Measurements from ENCODE around the gene LEPROT. TPM values are rescaled to one million over a fixed set of nuclear protein-coding genes. Genes with fewer than 3 reads are reported as not detected.

LEPROT gene
- total and polyA plus RNA-seq, 4 donors: 23.6 to 43.4 (median 36.3) TPM

GRCh38 chr1:65401612-65402011, 18.9 kb upstream of the LEPROT start:
- H3K9me3 ChIP-seq (ENCODE audit: control insufficient read depth in 4 of 4, low read length in 3 of 4): no peaks in the 10 kb centered on the region
- no peak overlapping the region for H3K4me3 ChIP-seq (ENCODE audit: low read depth in 1 of 3, low read length in 3 of 3)
- H3K9ac ChIP-seq (ENCODE audit: low read depth in 1 of 2, low read length in 2 of 2): no peak overlapping the region
- TF ChIP-seq YY1 (IDR thresholded peaks at IDR 0.05): no peak
- TF ChIP-seq FOXA1 (IDR thresholded peaks at IDR 0.05): no peak
- no peak for TF ChIP-seq FOXA2 (IDR thresholded peaks at IDR 0.05)
- TF ChIP-seq GABPA (IDR thresholded peaks at IDR 0.05 in 1 of 2, conservative IDR thresholded peaks at IDR 0.05 in 1 of 2): no peak
- no peak for TF ChIP-seq ATF3 (IDR thresholded peaks at IDR 0.05)
- TF ChIP-seq EGR1 (IDR thresholded peaks at IDR 0.05; ENCODE audit: low read depth in 2 of 2): no peak
- no peak for TF ChIP-seq ZBTB33 (IDR thresholded peaks at IDR 0.05)
- TF ChIP-seq RAD21 (IDR thresholded peaks at IDR 0.05): no peak
- no peaks in the 10 kb centered on the region for H3K4me1 ChIP-seq (ENCODE audit: control insufficient read depth in 4 of 4, insufficient read depth in 4 of 4, low read length in 3 of 4)
- no peak for DNase-seq (ENCODE audit: low spot score)
- H3K36me3 ChIP-seq (ENCODE audit: control insufficient read depth in 4 of 4, insufficient read depth in 3 of 4, low read depth in 1 of 4, low read length in 3 of 4): no peaks in the 10 kb centered on the region
- WGBS: 96% methylated on average over 3 of the region's 3 CpGs
- H3K27me3 ChIP-seq (ENCODE audit: control insufficient read depth in 4 of 4, insufficient read depth in 4 of 4, low read length in 3 of 4): no peaks in the 10 kb centered on the region
- no peak overlapping the region for H3K27ac ChIP-seq (ENCODE audit: low read depth in 1 of 2, low read length in 2 of 2)

- TF ChIP-seq CTCF (IDR thresholded peaks at IDR 0.05; ENCODE audit: low read depth, low read length, missing input control) (no peak), JUND (IDR thresholded peaks at IDR 0.05) (no peak), YY1 (IDR thresholded peaks at IDR 0.05) (no peak), RXRA (IDR thresholded peaks at IDR 0.05) (no peak), GABPA (IDR thresholded peaks at IDR 0.05 in 1 of 2, conservative IDR thresholded peaks at IDR 0.05 in 1 of 2) (no peak), REST (IDR thresholded peaks at IDR 0.05) (no peak), SP1 (IDR thresholded peaks at IDR 0.05) (no peak), NR2F2 (IDR thresholded peaks at IDR 0.05) (no peak), RAD21 (IDR thresholded peaks at IDR 0.05) (no peak), FOXA2 (IDR thresholded peaks at IDR 0.05) (no peak), TAF1 (conservative IDR thresholded peaks at IDR 0.05) (no peak), EGR1 (IDR thresholded peaks at IDR 0.05; ENCODE audit: low read depth in 2 of 2) (no peak), ATF3 (IDR thresholded peaks at IDR 0.05) (no peak), HNF4A (conservative IDR thresholded peaks at IDR 0.05) (no peak), MAX (IDR thresholded peaks at IDR 0.05) (no peak)
- Histone ChIP-seq H3K9me3 (ENCODE audit: control insufficient read depth in 4 of 4, low read length in 3 of 4) (no peaks in the 10 kb centered on the region), H3K4me3 (ENCODE audit: low read depth in 1 of 3, low read length in 3 of 3) (no peak overlapping the region), H3K27me3 (ENCODE audit: control insufficient read depth in 4 of 4, insufficient read depth in 4 of 4, low read length in 3 of 4) (no peaks in the 10 kb centered on the region), H3K9ac (ENCODE audit: low read depth in 1 of 2, low read length in 2 of 2) (no peak overlapping the region), H3K4me1 (ENCODE audit: control insufficient read depth in 4 of 4, insufficient read depth in 4 of 4, low read length in 3 of 4) (no peaks in the 10 kb centered on the region), H3K36me3 (ENCODE audit: control insufficient read depth in 4 of 4, insufficient read depth in 3 of 4, low read depth in 1 of 4, low read length in 3 of 4) (no peaks in the 10 kb centered on the region), H3K27ac (ENCODE audit: low read depth in 1 of 2, low read length in 2 of 2) (no peak overlapping the region)
- DNase-seq (ENCODE audit: low spot score): no peak
Measured at GRCh38 chr1:65404941-65405340, 15.5 kb upstream of the LEPROT start.

Measured in liver (tissue), 9 donors.